Right kidney (tissue), 1 donor: ENCODE measurements around the gene INO80.

Source experiments
- DNase-seq: peaks from one replicate; pipeline ENCODE4 v3.0.0-alpha.2; 2016

Gene INO80

DNA sequence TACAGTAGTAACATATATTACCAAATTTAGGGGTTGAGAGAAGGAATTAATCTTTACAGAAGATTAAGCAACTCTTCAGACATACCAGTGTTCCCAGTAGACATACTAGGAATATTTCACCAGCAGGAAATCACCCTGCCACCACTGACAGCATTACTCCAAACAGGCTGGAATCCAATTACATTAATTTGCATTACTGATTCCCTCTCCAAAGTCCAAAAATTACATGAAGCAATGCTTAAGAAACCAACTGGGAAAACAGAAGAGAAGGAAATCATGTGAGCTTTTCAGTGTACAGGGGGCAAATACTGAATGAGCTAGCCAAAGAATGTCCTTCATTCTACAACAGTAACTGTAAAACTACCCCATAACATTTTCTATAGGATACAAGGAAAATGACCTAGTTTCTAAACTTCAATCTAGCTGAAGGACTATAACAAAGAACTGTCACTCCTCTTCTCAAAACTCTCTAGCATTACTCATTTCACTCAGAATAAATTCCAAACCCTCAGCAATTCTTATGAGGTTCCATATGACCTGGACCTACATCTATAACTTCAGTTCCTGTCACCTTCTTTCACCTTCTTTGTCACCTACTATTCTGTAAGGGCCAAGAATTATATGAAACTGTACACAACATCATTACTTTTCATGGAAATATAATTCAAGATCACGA, 72.7 kb downstream of the INO80 start:
- DNase-seq: no peak

DNA sequence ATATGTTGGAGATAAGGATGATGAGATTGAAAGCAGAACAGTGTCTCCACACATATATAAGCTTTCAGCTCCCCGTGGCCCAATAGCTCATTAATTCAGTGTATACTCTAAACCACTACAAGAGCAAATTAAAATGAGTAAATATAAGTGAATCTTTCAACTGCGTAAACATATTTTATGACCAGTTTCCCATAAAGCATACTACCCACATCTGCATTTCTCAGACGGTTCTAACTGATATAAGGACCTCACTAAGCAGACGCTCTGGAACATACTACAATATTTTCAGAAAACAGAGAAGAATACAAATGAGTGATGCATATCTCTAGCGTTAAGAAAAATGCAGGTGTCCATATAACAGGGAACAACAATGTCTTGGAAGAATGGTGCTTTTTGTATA, 73.2 kb downstream of the INO80 start:
- DNase-seq: no peak

- DNase-seq: no peak
These were observed 77.0 kb downstream of the INO80 start for GRCh38 chr15:41039121-41039520.

- DNase-seq: no peak
These were observed 84.1 kb downstream of the INO80 start for GRCh38 chr15:41032079-41032328.

- DNase-seq: no peak
These were observed 84.6 kb downstream of the INO80 start for GRCh38 chr15:41031232-41032078.

- no peak for DNase-seq
These were observed 87.2 kb downstream of the INO80 start for GRCh38 chr15:41028853-41029252.

DNA sequence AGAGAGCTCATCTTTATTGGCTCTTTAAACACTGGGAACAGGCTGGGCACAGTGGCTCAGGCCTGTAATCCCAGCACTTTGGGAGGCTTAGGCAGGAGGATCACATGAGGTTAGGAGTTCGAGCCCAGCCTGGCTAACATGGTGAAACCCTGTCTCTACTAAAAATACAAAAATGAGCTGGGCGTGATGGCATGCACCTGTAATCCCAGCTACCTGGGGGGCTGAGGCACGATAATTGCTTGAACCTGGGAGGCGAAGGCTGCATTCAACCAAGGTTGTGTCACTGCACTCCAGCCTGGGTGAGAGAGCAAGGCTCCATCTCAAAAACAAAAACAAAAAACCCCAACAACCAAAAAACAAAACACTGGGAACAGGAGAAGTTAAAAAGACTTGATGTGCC, 90.7 kb downstream of the INO80 start:
- DNase-seq: no peak

DNA sequence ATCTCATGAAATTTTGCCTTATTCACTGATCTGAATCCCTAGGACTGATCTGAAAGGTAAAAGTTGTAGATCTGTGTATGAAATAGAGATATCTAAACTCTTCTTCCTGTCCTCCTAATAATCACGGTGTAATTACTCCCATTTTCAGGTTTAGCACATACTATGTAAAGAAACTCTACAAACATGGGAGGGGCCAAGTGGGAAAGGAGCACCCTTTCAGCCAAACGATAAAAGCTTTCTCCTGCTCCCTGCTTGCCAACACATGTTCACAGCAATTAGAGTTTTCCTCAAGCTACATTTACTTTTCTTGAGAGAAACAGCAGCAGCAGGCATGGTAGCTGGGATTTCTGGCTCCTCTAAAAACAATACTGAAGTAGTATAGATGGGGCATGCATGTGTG, 91.2 kb downstream of the INO80 start:
- DNase-seq: no peak

DNA sequence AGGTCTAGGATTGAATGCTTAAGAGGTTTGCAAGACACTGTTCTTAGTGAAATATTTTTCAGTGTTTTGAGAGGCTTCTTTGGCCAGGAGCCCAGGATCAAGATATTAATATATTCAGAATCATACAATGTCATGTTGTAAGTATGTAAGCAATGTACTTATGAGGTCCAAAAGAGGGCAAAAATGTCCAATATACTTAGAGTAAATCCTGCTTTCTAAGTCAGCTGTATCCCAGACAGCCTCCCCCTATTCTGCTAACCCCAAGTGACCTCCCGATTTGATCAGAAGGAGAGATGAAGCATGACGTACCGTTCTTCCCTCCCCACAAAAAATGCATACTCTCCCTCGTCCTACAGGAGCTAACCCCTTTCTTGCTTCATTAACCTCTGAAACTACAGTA, 91.9 kb downstream of the INO80 start:
- DNase-seq: no peak

GRCh38 chr15:41022487-41023090, 93.5 kb downstream of the INO80 start:
- peak; percentile 21 for DNase-seq

GRCh38 chr15:41020829-41021228, 95.3 kb downstream of the INO80 start:
- DNase-seq: no peak

DNA sequence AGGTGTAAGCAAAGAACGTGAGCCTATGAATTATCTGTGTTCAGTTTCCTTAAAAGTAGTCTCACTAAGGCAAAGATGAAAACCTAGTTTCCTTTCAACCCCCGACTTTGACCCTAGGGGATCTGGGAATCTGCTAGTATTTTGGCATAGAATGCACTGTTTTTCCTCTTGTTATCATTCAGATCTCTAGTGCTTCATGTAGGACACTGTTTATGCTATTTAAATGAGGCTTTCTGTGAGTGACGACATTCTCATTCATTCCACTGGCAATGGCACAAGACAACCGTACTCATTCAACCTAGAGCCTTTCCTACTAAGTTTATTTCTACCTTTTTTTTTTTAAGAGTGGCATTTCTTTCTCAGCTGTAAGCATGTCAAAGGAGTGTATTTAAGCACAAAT, 95.8 kb downstream of the INO80 start:
- no peak for DNase-seq

DNA sequence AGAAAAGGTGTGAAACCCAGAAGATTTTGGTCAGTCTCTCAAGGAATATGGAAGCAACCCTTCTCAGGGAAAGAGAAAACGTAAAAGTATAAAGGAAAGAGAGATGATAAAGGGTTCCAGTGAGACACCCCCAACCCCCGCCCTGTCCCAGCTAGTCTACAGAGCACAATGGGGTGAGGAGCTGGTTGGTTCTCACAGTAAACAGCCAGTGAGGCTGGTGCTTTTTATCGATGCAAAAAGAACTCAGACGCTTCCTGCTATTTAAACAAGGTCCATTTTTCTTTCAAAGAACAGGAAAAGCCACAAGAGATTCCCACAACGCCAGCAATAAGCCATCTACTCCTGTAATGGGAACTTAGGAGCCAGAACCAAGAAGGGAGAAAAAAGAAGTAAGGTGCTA, 96.9 kb downstream of the INO80 start:
- no peak for DNase-seq

GRCh38 chr15:41018534-41018933, 97.5 kb downstream of the INO80 start:
- DNase-seq: no peak

GRCh38 chr15:41017066-41017735, 98.9 kb downstream of the INO80 start:
- no peak for DNase-seq

- no peak for DNase-seq
These were observed 102.2 kb downstream of the INO80 start for GRCh38 chr15:41013691-41014414.

- no peak for DNase-seq
These were observed 104.8 kb downstream of the INO80 start for GRCh38 chr15:41011055-41011815.

DNA sequence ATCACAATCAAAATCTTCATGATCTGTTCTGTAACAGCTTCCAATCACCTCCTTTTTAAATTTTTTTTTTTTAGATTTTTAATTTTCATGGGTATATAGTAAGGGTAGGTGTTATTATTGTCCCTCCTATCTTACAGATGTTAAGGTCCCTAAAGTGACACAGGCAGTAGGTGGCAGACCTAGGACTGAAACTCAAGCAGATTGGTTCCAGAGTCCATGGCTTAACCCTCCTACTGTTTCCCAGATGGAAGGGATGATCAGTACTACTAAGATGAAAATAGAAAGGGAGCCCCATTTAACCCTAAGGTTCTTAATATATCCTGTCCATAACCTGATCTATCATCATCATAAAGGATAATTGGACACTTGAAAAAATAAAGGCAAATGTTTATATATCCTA, 105.7 kb downstream of the INO80 start:
- no peak for DNase-seq

DNA sequence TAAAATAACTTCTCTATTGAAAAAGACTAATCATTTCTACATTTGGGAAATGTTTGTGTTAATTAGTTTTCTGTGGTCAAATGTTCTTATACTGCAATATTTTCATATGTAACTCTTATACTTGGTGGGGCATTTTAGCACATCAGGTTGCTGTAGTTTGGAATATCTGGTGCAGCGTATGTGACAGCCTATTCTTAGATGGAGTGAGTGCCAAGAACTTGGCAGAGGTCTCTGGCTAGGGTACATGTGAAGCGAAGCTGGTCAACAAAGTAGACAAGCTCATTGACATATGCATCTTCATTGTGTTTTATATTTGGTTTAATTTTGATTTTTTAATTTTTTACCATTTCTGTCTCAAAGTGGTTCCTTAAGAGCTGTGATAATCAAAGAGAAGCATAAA, 109.6 kb downstream of the INO80 start:
- DNase-seq: no peak

GRCh38 chr15:41004490-41004889, 111.6 kb downstream of the INO80 start:
- DNase-seq: no peak

- no peak for DNase-seq
These were observed 114.4 kb downstream of the INO80 start for GRCh38 chr15:41001524-41002214.
